SJCRH30 (cell line): ENCODE measurements around the gene TMEM123. TPM values are rescaled to one million over a fixed set of nuclear protein-coding genes. Genes with fewer than 3 reads are reported as not detected.

ENCODE experiments used
- DNase-seq, 2 experiments: peaks; one replicate each; pipeline ENCODE4 v3.0.0-alpha.2; 2015 to 2020
- H3K27ac ChIP-seq: fragments of 250-450 bp; sonication (Bioruptor Pico); 2 replicates; pipeline ENCODE4 v1.5.1; 2020; ENCODE audit warnings: mild to moderate bottlenecking, moderate library complexity
- H3K27me3 ChIP-seq: fragments of 250-450 bp; sonication (Bioruptor Pico); 2 replicates; pipeline ENCODE4 v1.5.1; 2020; ENCODE audit warnings: mild to moderate bottlenecking, moderate library complexity
- H3K36me3 ChIP-seq: fragments of 250-450 bp; sonication (Bioruptor Pico); 2 replicates; pipeline ENCODE4 v1.5.1; 2020; ENCODE audit warnings: mild to moderate bottlenecking, moderate library complexity
- H3K4me1 ChIP-seq: fragments of 250-450 bp; sonication (Bioruptor Pico); 2 replicates; pipeline ENCODE4 v1.5.1; 2020; ENCODE audit warnings: mild to moderate bottlenecking, moderate library complexity
- H3K4me3 ChIP-seq: fragments of 250-450 bp; sonication (Bioruptor Pico); 2 replicates; pipeline ENCODE4 v1.5.1; 2020; ENCODE audit warnings: mild to moderate bottlenecking, moderate library complexity
- H3K9me3 ChIP-seq: fragments of 250-450 bp; sonication (Bioruptor Pico); replicated peaks from 2 replicates; pipeline ENCODE4 v1.5.1; 2020; ENCODE audit warnings: mild to moderate bottlenecking, moderate library complexity
- total RNA-seq: library from RNA; depleted of rRNA; stranded (reverse); fragments of >200 nt; shearing (Covaris generic); gene quantifications from 2 replicates; pipeline ENCODE4 v1.2.3, GENCODE V29; 2014

TMEM123 gene
- total RNA-seq, 1 experiment from 2014 or later = 188 TPM

- Histone ChIP-seq H3K4me3 (no peak overlapping the region), H3K36me3 (peaks cover 6% of the 10 kb centered on the region), H3K27ac (peak overlapping the region; percentile 82), H3K9me3 (no peaks in the 10 kb centered on the region), H3K27me3 (no peaks in the 10 kb centered on the region), H3K4me1 (peaks cover 23% of the 10 kb centered on the region)
- peak; percentile 91 to 95 for DNase-seq
Observed at GRCh38 chr11:102391549-102392237, 60.9 kb downstream of the TMEM123 start.

- H3K36me3 ChIP-seq = peaks cover under 1% of the 10 kb centered on the region; the same call in 1 of the 2 replicates
- H3K4me1 ChIP-seq = peaks cover 27% of the 10 kb centered on the region
- no peaks in the 10 kb centered on the region for H3K27me3 ChIP-seq
- H3K9me3 ChIP-seq = no peaks in the 10 kb centered on the region
- peak overlapping the region; percentile 82 for H3K27ac ChIP-seq
- DNase-seq = peak; percentile 66 to 76
- H3K4me3 ChIP-seq = no peak overlapping the region
Observed at GRCh38 chr11:102390667-102391465, 61.7 kb downstream of the TMEM123 start.

- Histone ChIP-seq H3K27me3 (no peaks in the 10 kb centered on the region), H3K4me3 (no peak overlapping the region), H3K36me3 (no peaks in the 10 kb centered on the region), H3K27ac (no peak overlapping the region), H3K9me3 (no peaks in the 10 kb centered on the region), H3K4me1 (peaks cover 27% of the 10 kb centered on the region)
- no peak for DNase-seq
Observed at GRCh38 chr11:102389253-102389652, 63.3 kb downstream of the TMEM123 start.

- Histone ChIP-seq H3K27ac (peak overlapping the region; percentile 44), H3K36me3 (no peaks in the 10 kb centered on the region), H3K9me3 (no peaks in the 10 kb centered on the region), H3K27me3 (no peaks in the 10 kb centered on the region), H3K4me1 (peaks cover 26% of the 10 kb centered on the region), H3K4me3 (no peak overlapping the region)
- DNase-seq = peak; percentile 21 to 81
Observed at GRCh38 chr11:102387043-102387781, 65.4 kb downstream of the TMEM123 start.

DNA sequence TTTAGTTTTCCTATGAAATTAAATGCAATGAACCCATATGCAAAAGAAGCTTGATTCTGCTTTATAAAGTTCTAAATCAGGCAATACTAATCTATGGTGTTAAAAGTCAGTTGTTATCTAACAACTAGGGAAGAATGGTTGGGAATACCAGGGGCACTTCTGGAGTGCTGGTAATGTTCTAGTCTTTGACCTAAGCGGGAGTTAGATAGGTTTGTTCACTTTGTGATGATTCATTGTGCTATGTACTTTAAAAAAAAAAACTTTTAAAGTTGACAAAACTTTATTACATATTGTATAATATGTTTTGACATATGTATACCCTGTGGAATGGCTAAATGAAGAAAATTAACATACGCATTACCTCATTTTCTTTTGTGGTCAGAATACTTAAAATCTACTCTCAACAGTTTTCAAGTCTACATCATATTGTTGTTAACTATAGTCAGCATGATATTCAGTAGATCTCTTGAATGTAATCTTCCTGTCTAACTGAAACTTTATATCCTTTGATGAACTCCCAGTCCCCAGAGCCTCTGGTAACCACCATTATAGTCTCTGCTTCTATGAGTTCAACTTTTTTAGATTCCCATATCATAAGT is 66.3 kb downstream of the TMEM123 start:
- no peak overlapping the region for H3K4me3 ChIP-seq
- H3K9me3 ChIP-seq = no peaks in the 10 kb centered on the region
- H3K4me1 ChIP-seq = peaks cover 19% of the 10 kb centered on the region
- H3K36me3 ChIP-seq = no peaks in the 10 kb centered on the region
- peak in 1 of 2 experiments; percentile 29 for DNase-seq
- H3K27ac ChIP-seq = peak overlapping the region; percentile 44
- no peaks in the 10 kb centered on the region for H3K27me3 ChIP-seq

GRCh38 chr11:102385085-102386007 is 67.2 kb downstream of the TMEM123 start:
- H3K4me1 ChIP-seq = peaks cover 10% of the 10 kb centered on the region
- no peak overlapping the region for H3K27ac ChIP-seq
- DNase-seq = no peak
- no peaks in the 10 kb centered on the region for H3K27me3 ChIP-seq
- no peaks in the 10 kb centered on the region for H3K9me3 ChIP-seq
- H3K36me3 ChIP-seq = no peaks in the 10 kb centered on the region; the same call in 1 of the 2 replicates
- H3K4me3 ChIP-seq = no peak overlapping the region

DNA sequence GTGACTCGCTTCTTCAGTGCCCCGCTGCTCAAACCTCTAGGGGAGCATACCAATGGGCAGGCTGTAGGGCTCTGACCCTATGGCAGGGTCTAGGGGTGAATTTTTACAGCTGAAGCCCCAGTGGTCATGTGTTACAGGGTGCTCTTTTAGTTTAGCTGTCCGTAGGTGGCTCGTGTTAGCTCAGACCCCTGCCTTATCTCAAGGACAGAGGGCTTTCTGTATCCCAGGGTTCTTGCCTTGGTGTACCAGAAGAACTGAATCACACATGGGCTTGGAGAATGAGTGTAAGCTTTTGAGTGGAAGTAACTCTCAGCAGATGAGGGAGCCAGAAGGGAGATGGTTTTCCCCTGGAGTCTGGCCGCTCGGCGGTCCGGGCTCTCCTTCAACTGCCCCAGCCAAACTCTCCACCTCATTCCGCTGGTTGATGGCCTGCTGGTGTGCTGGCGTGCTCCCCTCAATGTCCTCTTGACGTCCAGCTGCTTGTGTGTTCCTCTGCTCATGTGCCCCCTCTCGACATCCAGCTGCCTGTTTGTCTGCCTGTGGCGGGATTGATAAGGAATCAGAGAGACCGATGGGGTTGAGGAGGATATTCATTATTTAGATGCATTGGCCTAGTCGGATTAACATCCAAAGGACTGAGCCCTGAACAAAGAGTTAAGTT is 68.0 kb downstream of the TMEM123 start:
- DNase-seq = no peak
- no peaks in the 10 kb centered on the region for H3K27me3 ChIP-seq
- no peak overlapping the region for H3K27ac ChIP-seq
- H3K4me3 ChIP-seq = no peak overlapping the region
- H3K36me3 ChIP-seq = no peaks in the 10 kb centered on the region; the same call in 1 of the 2 replicates
- H3K9me3 ChIP-seq = no peaks in the 10 kb centered on the region
- H3K4me1 ChIP-seq = peaks cover 9% of the 10 kb centered on the region

DNA sequence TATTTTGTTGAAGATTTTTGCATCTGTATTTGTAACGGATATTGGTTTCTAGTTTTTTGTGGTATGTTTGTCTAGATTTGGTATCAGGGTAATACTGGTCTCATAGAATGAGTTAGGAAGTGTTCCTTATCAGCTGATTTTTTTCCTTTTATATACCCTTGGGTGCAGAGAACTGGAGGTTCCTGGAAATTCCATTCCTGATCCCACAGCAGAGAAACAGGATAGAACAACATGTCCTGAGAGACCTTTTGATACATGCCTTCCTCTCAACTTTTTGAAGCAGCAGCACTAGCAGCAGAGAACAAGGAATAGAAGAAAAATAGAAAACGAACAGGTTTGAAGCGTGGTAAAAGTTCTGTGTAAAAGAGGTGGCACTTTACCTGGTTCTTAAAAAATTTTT is 68.7 kb downstream of the TMEM123 start:
- Histone ChIP-seq H3K4me1 (peaks cover 9% of the 10 kb centered on the region), H3K4me3 (no peak overlapping the region), H3K27me3 (no peaks in the 10 kb centered on the region), H3K27ac (no peak overlapping the region), H3K9me3 (no peaks in the 10 kb centered on the region), H3K36me3 (no peaks in the 10 kb centered on the region; the same call in 1 of the 2 replicates)
- DNase-seq = no peak

- Histone ChIP-seq H3K4me3 (no peak overlapping the region), H3K36me3 (no peaks in the 10 kb centered on the region; the same call in none of the 2 replicates), H3K9me3 (no peaks in the 10 kb centered on the region), H3K27ac (no peak overlapping the region), H3K4me1 (peaks cover 9% of the 10 kb centered on the region), H3K27me3 (no peaks in the 10 kb centered on the region)
- no peak for DNase-seq
Observed at GRCh38 chr11:102382384-102382783, 70.2 kb downstream of the TMEM123 start.

GRCh38 chr11:102378818-102379217 is 73.7 kb downstream of the TMEM123 start:
- Histone ChIP-seq H3K36me3 (no peaks in the 10 kb centered on the region; the same call in none of the 2 replicates), H3K27me3 (no peaks in the 10 kb centered on the region), H3K4me3 (no peak overlapping the region), H3K4me1 (no peaks in the 10 kb centered on the region; the same call in 1 of the 2 replicates), H3K9me3 (no peaks in the 10 kb centered on the region), H3K27ac (no peak overlapping the region)
- DNase-seq = no peak

DNA sequence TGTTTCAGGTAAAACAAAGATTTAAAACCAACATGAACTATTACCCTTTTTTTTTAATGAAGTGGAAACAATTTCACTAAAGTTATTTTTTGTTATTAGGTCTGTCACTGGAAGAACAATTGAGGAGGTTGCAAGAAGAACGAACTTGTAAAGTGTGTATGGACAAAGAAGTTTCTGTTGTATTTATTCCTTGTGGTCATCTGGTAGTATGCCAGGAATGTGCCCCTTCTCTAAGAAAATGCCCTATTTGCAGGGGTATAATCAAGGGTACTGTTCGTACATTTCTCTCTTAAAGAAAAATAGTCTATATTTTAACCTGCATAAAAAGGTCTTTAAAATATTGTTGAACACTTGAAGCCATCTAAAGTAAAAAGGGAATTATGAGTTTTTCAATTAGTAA is 74.7 kb downstream of the TMEM123 start:
- Histone ChIP-seq H3K4me3 (no peak overlapping the region), H3K27me3 (no peaks in the 10 kb centered on the region), H3K4me1 (no peaks in the 10 kb centered on the region; the same call in 1 of the 2 replicates), H3K27ac (no peak overlapping the region), H3K9me3 (no peaks in the 10 kb centered on the region), H3K36me3 (no peaks in the 10 kb centered on the region; the same call in none of the 2 replicates)
- DNase-seq = no peak

DNA sequence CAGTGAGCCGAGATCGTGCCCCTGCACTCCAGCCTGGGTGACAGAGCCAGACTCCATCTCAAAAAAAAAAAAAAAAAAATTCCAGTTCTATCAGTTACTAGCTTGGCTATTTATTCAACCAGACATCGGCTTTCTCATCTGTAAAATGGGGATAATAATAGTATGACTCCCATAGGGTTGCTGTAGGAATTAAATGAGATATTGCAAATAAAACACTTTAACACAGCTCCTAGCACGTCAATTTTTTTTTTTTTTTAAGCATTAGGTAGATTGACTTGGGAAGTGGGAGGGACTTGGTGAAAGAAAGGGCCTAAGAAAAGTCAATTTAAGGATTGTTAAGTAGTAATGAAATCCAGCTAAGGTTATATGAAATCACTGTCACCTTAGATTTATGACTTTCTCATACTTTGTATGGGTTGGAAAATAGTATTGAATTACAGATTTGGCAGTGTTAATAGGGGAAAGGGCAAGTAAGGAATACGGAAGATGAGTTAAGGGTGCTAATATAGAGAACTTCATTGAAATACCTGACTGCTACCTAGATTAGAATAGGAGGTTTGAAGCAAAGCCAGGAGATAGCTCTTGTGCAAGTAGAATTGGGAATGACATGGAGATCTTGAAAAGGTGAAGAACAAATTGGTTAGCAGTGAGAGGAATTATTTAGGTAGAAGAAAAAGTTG is 76.7 kb downstream of the TMEM123 start:
- H3K9me3 ChIP-seq = no peaks in the 10 kb centered on the region
- H3K36me3 ChIP-seq = no peaks in the 10 kb centered on the region; the same call in none of the 2 replicates
- H3K4me1 ChIP-seq = no peaks in the 10 kb centered on the region; the same call in 1 of the 2 replicates
- no peaks in the 10 kb centered on the region for H3K27me3 ChIP-seq
- H3K4me3 ChIP-seq = no peak overlapping the region
- DNase-seq = no peak
- H3K27ac ChIP-seq = no peak overlapping the region
